DND-41 (cell line): Measurements from ENCODE around the gene WAPL.

Experiments used
- ATAC-seq: fragments of 200-7000 bp; cut with Tn5 transposase; 3 replicates; pipeline ENCODE4 v1.9.1; 2021; ENCODE audit warnings: low read depth; ENCODE audit not compliant: insufficient read depth
- DNase-seq: peaks from one replicate; pipeline ENCODE4 v3.0.0-alpha.2; 2020
- H2AFZ ChIP-seq: 2 replicates; pipeline ENCODE4 v1.6.0; 2012; ENCODE audit warnings: low read depth, low read length
- H3K27ac ChIP-seq: 2 replicates; pipeline ENCODE4 v1.5.1; 2012; ENCODE audit warnings: low read length, inconsistent platforms
- H3K27me3 ChIP-seq: fragments of 200-600 bp; sonication (generic); 2 replicates; pipeline ENCODE4 v1.6.0; 2012; ENCODE audit warnings: low read length, mild to moderate bottlenecking, inconsistent platforms; ENCODE audit not compliant: insufficient read depth, poor library complexity
- H3K36me3 ChIP-seq: 2 replicates; pipeline ENCODE4 v1.5.1; 2012; ENCODE audit warnings: low read length, inconsistent platforms; ENCODE audit not compliant: insufficient read depth
- H3K4me1 ChIP-seq: 2 replicates; pipeline ENCODE4 v1.5.1; 2012; ENCODE audit warnings: mild to moderate bottlenecking, low read length; ENCODE audit not compliant: insufficient read depth
- H3K4me2 ChIP-seq: 2 replicates; pipeline ENCODE4 v1.6.0; 2012; ENCODE audit warnings: mild to moderate bottlenecking, moderate library complexity, low read length, inconsistent platforms; ENCODE audit not compliant: insufficient read depth
- H3K4me3 ChIP-seq, 2 experiments: fragments of 200-600 bp in 1 of 2; shearing (Covaris generic) in 1 of 2; 2 replicates each; pipeline ENCODE4 v1.5.1; 2012 to 2016; ENCODE audit warnings: inconsistent platforms in 2 of 2, low read length in 2 of 2, mild to moderate bottlenecking in 2 of 2, low read depth in 1 of 2, moderate library complexity in 1 of 2
- H3K79me2 ChIP-seq: 2 replicates; pipeline ENCODE4 v1.6.0; 2012; ENCODE audit warnings: low read length, inconsistent platforms; ENCODE audit not compliant: insufficient read depth
- H3K9ac ChIP-seq: 2 replicates; pipeline ENCODE4 v1.6.0; 2012; ENCODE audit warnings: low read depth, mild to moderate bottlenecking, inconsistent platforms, low read length, moderate library complexity
- H3K9me3 ChIP-seq: 2 replicates; pipeline ENCODE4 v1.5.1; 2012; ENCODE audit warnings: low read length, moderate library complexity, mild to moderate bottlenecking, inconsistent platforms; ENCODE audit not compliant: insufficient read depth, severe bottlenecking
- H4K20me1 ChIP-seq: 2 replicates; pipeline ENCODE4 v1.6.0; 2012; ENCODE audit warnings: low read length; ENCODE audit not compliant: insufficient read depth
- EZH2 ChIP-seq: IDR thresholded peaks from 3 replicates; pipeline ENCODE4 v1.6.1; 2012; ENCODE audit warnings: borderline replicate concordance, low read depth, mild to moderate bottlenecking, moderate library complexity, low read length, inconsistent platforms; ENCODE audit not compliant: severe bottlenecking
- TF ChIP-seq, protein P1 (sequence below): IDR thresholded peaks from 2 replicates; pipeline ENCODE4 v1.5.1; 2012; ENCODE audit warnings: borderline replicate concordance, low read length, moderate library complexity, mild to moderate bottlenecking; ENCODE audit not compliant: poor library complexity, severe bottlenecking; ENCODE audit errors: extremely low read depth

WAPL gene

DNA sequence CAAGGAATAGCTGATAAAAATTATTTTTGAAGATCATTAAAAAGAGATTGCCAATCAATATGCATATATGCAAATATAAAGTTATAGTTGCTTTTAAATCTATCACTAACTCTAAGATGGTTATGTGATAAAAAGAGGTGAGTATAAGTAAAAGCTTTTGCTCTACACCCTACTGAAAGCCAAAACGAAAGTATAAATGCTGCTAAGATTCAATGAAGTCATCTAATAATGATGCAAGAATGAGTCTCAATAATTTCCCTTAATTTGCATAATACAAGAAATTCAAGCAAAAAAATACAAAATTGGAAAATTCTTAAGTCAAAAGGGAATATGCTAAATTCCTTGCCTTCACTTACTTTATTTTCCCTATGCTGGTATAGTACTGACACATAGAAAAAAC is 75.2 kb downstream of the WAPL start:
- H3K79me2 ChIP-seq, result peaks cover 4% of the 10 kb centered on the region; the same call in 1 of the 2 replicates
- no peaks in the 10 kb centered on the region for H3K4me1 ChIP-seq
- no peak overlapping the region for H2AFZ ChIP-seq
- H3K27me3 ChIP-seq, result no peaks in the 10 kb centered on the region
- ATAC-seq (no peak), DNase-seq (no peak)
- H3K36me3 ChIP-seq, result peaks cover 90% of the 10 kb centered on the region
- TF ChIP-seq, protein P1, sequence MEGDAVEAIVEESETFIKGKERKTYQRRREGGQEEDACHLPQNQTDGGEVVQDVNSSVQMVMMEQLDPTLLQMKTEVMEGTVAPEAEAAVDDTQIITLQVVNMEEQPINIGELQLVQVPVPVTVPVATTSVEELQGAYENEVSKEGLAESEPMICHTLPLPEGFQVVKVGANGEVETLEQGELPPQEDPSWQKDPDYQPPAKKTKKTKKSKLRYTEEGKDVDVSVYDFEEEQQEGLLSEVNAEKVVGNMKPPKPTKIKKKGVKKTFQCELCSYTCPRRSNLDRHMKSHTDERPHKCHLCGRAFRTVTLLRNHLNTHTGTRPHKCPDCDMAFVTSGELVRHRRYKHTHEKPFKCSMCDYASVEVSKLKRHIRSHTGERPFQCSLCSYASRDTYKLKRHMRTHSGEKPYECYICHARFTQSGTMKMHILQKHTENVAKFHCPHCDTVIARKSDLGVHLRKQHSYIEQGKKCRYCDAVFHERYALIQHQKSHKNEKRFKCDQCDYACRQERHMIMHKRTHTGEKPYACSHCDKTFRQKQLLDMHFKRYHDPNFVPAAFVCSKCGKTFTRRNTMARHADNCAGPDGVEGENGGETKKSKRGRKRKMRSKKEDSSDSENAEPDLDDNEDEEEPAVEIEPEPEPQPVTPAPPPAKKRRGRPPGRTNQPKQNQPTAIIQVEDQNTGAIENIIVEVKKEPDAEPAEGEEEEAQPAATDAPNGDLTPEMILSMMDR, result no peak
- no peak for TF ChIP-seq EZH2
- no peak overlapping the region for H3K4me2 ChIP-seq
- no peaks in the 10 kb centered on the region for H3K9me3 ChIP-seq
- H3K27ac ChIP-seq, result no peak overlapping the region
- H3K4me3 ChIP-seq, result no peak overlapping the region
- no peak overlapping the region for H3K9ac ChIP-seq
- no peaks in the 10 kb centered on the region for H4K20me1 ChIP-seq

- no peak for DNase-seq
- Histone ChIP-seq H3K79me2 (peaks cover 2% of the 10 kb centered on the region; the same call in 1 of the 2 replicates), H3K27me3 (no peaks in the 10 kb centered on the region), H3K4me3 (no peak overlapping the region), H3K9ac (no peak overlapping the region), H3K36me3 (peaks cover 88% of the 10 kb centered on the region), H3K27ac (no peak overlapping the region), H2AFZ (no peak overlapping the region), H3K4me1 (no peaks in the 10 kb centered on the region), H3K4me2 (no peak overlapping the region), H4K20me1 (no peaks in the 10 kb centered on the region), H3K9me3 (no peaks in the 10 kb centered on the region)
- no peak for ATAC-seq
- TF ChIP-seq EZH2, result no peak
- TF ChIP-seq, protein P1, result no peak
These were observed 77.7 kb downstream of the WAPL start for GRCh38 chr10:86443936-86444335.

DNA sequence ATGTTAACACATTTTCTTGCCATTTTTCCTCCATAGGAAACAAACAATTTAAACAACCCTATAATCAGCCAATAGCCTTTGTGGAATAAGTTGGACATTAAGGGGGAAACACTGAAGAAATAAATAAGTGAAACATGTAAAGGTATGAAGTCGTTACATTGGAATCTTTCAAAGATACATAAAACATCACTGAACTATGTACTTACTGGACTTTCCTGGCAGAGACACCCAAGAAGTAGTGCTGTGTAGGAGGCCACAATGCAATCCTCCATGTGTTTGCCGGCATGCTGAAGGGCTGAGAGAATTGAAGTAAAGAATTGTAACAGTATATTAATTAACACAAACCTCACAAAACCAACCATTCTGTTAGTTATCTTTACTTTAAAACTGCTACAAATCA is 78.5 kb downstream of the WAPL start:
- H3K4me2 ChIP-seq, result no peak overlapping the region
- no peak overlapping the region for H2AFZ ChIP-seq
- H3K36me3 ChIP-seq, result peaks cover 89% of the 10 kb centered on the region

More for the DNA sequence above, 78.5 kb downstream of the WAPL start:
- Histone ChIP-seq H3K27me3 (no peaks in the 10 kb centered on the region), H3K27ac (no peak overlapping the region), H3K79me2 (peaks cover under 1% of the 10 kb centered on the region; the same call in 1 of the 2 replicates), H3K9ac (no peak overlapping the region), H4K20me1 (no peaks in the 10 kb centered on the region), H3K4me1 (no peaks in the 10 kb centered on the region), H3K4me3 (no peak overlapping the region), H3K9me3 (no peaks in the 10 kb centered on the region)
- no peak for ATAC-seq
- TF ChIP-seq, protein P1, result no peak
- no peak for TF ChIP-seq EZH2
- DNase-seq, result no peak
